ENCODE measurements around the gene FAM131B.

The FAM131B gene

DNA sequence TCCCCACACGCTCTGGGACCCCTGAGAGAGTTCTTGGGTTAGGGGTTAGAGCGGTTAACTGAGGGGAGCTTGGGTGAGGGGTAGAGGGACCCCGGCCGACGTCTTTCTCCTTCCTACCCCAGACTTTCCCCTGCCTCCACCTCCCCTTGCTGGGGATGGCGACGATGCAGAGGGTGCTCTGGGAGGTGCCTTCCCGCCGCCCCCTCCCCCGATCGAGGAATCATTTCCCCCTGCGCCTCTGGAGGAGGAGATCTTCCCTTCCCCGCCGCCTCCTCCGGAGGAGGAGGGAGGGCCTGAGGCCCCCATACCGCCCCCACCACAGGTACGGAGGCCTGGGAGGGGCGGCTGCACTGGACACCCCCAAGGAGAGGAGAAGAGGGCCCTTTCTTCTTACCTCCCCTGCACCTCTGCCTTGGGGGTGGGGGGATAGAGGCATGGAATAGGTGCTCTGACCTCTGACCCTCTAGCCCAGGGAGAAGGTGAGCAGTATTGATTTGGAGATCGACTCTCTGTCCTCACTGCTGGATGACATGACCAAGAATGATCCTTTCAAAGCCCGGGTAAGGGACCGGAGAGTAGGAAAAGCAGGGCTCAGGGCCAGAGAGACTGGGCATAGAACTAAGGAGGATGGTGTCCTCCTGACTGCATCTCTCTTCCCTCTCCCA is 19.7 kb upstream of the FAM131B start:
- DNase-seq, result no peak

DNA sequence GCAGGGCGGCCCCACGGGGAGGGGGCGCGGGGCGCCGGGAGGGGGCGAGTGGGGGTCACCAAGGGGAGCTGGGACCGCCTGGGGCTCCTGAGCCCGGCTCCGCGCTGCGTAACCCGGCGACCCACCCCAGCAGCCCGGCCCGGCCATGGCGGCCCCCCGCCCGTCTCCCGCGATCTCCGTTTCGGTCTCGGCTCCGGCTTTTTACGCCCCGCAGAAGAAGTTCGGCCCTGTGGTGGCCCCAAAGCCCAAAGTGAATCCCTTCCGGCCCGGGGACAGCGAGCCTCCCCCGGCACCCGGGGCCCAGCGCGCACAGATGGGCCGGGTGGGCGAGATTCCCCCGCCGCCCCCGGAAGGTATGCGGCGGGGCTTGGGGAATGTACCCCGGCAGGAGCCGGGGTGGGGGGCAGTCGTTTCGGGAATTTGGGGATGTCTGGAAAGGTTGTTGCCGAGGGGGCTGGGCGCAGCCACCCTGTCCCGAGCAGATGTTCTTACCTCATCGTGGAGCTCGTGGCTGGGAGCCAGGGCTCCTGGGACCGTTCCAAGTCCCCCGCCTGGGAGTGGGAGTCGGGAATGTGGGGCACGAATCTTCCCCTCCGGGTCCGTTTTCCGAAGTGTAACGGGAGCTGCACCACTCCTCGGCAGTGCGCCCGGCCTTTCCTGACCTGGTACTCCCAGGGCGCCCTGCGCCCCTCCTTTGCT is 19.1 kb upstream of the FAM131B start:
- no peak for DNase-seq

DNA sequence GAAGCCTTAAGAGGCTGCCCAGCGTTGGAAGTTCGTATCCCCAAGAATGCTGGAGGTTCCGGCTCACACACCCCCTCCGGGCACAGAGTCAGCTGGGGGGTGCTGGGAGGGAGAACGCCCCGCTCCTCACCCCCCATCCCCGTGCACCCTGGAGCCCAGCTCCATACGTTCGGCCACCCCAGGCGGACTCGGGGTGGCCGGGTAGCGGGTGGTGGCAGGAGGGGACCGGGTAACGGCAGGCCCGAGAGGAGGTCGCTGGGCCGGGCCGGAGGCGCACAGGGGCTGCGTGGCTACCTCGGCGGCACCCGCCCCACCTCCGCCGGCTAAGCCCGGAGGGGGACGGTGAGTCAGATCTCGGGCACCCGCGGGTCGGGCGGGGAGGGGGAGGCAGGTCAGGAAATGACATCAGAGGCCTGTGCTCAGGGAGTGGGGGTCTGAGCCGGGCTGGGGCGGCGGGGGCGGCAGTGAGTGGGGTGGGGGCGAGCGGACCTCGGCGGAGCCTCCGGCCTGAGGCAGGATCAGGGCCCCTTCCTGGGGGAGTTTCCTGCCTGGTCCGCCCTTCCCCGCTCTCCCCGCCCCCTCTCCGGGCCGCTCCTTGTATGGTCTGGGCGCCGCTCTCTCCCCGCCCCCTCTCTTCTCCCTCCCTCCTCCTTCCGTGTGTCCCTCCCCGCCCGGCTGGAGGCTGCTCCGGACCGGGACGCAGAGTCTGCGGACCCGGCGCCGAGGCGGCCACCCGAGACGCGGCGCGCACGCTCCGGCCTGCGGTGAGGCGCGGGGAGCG is 18.3 kb upstream of the FAM131B start, which contains the start of gene ZYX:
TSS of gene ZYX (plus strand) at position 700 of the 781 bp plus-strand sequence. CDS start 227 bp downstream, outside the sequence.
- peak; percentile 84 for DNase-seq

DNA sequence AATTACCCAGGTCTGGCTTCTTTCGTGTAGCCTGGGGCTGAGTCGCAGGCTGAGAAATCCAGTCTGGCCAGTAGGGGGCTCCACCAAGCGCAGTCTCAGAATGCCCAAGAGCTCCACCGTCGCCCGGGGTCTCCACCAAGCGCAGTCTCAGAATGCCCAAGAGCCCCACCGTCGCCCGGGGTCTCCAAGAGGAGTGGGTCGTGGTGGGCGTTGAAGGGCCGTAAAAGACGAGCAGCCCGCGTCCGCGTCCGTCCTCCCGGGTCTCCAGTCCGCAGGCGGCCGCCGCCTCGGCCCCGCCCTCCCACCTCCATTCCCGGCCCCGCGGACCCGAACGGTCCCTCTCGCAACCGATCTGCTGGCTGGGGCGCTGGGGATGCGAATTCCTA is 17.7 kb upstream of the FAM131B start:
- DNase-seq, result peak; percentile 87

DNA sequence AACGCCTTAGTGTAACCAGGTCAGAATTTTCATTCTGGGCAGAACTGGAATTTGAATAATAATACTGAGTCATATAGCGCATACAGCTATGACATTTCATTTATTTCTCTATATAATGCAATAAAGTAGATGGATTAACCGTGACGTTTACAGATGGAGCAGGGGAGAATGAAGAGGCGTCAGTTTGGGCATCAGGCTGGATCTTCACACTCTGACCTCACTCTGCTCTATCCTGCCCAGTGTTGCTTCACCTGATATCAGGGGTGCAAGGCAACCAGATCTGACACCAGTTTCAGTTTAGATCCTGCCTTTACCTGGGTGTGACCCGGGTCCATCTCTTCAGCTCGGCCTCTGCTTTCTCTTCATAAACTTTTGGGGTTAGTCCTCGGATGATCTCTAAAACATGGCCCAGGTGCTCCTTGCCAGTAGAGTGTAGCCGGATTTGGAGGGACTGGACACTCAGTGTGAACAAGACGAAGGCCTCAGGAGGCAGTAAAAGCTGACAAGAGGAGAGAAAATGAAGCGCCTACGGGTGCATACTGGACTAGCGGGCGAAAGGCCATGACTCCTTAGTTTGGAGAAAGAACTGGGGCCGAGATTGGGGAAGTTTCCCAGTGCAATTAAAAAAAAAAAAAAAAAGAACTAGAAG is 17.2 kb upstream of the FAM131B start:
- no peak for DNase-seq

DNA sequence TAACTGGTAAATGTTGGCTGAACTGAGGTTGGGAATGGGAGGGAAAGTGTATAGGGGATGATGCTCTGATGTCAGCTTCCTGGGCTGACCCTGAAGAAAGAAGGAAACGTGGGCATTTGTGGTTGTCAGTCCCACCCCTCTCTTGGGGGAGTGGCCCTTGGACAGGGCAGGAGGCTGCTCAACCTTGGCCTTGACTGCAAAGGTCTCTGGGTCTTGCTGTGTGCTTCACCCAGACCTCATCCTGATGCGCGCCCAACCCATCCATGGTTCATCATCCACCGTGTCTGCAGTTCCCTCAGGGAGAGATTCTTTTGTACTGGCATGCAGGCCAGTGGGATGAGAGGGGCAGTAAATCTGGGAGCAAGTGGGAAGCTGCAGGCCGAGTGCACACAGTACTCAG is 13.9 kb upstream of the FAM131B start:
- DNase-seq, result no peak

DNA sequence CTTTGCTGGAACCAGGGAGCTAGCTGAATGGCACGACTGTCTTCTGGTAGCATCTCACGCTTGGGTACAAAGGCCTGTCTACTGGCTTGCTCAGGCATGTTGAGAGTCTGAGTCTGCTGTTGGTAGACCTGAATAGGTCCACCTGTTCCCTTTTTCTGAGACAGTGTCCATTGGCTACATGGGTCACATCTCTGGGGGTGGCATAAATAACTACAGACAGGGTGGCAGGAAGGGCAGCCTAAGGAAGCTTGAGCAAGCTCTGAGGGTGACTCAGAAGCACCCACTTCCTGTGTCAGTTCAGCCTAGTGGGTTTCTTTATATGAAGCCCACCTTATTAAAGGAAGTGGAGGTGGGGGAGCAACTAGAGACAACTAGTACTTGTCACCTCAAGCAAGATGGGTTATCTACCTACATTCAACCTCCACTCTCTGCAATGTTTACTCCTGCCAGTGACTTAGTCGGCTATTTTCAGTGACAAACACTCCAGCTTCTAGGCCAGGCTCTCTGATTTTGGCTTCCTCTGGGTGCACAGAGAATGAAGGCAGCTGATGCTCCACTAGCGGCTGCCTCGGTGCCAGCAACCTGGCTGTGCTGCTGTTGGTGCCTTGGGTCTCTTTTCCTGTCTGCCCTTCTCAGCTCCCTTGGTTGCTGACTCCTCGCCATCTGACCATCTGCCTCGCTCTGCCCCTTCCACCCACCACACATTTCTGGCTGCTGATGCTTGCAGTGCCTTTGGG is 13.0 kb upstream of the FAM131B start:
- no peak for DNase-seq

DNA sequence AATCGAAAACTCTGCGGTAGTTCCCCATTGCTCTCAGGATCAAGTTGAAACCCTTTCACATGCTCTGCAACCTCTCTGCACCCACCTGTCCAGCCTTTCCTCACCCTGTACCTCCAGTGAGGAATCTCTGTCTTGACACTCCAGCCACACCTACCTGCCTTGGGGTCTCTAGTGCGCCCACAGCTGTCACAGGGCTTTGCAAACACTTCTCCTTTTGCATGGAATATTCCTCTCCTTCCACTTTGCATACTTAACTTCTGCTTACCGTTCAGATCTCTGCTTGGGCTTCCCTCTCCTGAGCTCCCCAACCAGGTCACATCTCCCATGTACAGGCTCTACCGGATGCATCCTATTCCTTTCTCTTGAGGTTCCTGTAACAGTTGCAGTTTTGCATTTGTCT is 12.0 kb upstream of the FAM131B start:
- no peak for DNase-seq

DNA sequence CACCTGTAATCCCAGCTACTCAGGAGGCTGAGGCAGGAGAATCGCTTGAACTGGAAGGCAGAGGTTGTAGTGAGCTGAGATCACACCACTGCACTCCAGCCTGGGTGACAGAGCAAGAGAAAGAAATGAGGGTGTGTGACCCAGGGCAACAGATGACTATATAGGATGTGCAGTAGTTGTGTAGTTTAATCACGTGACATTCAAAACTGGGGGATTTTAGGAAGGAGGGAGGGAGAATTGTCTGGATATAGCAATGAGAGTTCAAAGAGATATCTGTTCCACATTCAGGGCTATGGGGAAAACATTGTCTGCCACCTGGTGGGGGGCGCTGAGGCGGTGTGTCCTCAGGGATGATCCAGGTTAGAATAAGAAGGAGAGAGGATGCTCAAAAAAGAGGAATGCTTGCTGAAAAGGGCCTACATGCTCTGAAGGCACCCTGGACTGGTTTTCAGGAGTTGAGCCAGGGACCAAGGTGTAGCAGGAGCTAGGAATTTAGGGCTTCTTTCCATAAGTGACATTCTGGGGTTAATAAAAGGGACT is 10.8 kb upstream of the FAM131B start:
- DNase-seq, result no peak

DNA sequence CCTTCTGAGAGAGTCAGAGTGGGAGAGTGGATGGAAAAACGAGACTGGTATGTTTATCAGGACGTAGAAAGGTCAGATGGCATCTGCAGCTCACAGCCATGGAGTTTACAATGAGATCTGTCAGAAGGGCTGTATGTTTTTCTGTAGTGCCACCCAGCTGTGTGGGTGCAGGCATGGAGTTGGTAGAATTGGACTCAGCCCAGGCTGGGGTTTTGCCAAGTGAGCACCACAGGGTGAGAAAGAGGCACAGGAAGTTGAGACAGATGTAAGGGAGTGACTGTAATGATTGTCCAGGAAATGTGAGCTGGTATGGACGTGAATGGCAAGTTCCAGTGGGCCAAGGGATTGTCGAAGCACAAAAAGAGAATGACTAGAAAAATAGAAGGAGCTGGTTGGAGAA is 9.6 kb upstream of the FAM131B start:
- no peak for DNase-seq

DNA sequence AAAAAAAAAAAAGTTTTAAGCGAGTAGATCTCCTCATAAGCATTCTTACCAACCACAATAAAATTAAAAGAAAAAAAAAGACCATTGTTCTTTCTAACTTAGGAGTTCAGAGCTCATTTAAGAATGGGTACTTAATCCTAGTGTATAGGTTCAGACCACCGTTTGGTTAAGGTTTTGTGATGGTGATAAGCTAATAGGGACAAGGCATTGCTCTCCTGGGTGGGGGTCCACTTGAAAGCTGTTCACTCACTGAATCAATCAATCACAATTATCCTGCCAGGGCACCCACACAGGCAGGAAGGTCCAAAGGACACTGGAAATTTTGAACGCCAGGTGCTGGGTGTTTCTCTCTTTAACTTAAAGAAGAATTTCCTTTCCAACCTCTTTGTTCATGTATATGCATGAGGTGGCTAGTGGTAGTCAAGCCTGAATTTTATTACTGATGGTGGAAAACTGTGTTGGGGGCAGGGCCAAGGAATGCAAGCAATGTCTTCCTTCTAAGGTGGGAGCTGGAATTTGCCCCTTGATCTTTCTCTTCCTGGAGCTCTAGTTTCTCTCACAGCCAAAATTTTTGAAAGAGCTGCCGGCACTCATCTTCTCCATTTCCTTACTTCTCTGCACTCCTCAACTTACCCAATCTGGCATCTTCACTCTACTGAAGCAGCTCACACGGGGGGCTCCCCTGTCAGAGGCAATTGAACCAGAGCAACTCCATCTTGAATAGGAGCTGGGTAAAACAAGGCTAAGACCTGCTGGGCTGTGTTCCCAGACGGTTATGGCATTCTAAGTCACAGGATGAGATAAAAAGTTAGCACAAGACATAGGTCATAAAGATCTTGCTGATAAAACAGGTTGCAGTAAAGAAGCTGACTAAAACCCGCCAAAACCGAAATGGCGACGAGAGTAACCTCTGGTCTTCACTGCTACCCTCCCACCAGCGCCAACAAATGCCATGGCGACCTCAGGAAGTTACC is 7.5 kb upstream of the FAM131B start:
- DNase-seq, result no peak

DNA sequence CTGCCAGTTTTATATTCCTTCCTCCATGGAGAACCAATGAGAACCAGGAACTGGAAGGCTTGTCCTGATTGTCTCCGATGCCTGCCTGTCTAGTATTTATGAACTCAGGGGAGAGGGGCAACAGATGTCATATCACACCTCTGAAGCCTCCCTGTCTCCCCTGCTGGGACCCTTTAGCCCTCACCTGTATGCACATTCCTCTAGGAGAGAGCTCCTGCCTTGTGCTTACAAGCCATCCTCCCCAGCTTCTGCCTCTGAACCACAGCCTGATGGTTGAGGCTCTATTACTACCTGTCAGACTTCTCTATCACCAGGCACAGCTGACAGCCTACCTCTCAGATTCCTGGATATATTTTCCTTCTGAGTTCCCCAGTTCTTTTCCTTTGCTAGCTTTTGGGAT is 5.9 kb upstream of the FAM131B start:
- no peak for DNase-seq

DNA sequence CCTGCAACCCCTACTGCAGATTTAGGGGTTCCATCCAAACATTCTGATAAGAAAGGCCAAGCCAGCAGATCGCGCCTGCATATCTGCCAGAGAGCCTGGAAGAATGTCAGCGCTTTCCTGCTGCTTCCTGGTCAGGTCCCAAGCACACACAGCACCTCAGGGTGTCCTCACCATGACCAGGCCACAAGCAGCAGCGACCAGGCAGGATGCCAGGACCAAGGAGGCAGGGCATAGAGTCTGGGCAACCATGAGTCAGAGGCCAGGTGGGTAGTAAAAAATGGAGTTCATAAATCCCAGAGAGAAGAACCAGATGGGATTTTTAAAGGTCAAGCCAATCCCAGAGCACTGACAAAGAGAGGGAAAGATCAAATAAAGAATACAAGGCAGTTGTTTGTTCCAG is 5.5 kb upstream of the FAM131B start:
- no peak for DNase-seq

DNA sequence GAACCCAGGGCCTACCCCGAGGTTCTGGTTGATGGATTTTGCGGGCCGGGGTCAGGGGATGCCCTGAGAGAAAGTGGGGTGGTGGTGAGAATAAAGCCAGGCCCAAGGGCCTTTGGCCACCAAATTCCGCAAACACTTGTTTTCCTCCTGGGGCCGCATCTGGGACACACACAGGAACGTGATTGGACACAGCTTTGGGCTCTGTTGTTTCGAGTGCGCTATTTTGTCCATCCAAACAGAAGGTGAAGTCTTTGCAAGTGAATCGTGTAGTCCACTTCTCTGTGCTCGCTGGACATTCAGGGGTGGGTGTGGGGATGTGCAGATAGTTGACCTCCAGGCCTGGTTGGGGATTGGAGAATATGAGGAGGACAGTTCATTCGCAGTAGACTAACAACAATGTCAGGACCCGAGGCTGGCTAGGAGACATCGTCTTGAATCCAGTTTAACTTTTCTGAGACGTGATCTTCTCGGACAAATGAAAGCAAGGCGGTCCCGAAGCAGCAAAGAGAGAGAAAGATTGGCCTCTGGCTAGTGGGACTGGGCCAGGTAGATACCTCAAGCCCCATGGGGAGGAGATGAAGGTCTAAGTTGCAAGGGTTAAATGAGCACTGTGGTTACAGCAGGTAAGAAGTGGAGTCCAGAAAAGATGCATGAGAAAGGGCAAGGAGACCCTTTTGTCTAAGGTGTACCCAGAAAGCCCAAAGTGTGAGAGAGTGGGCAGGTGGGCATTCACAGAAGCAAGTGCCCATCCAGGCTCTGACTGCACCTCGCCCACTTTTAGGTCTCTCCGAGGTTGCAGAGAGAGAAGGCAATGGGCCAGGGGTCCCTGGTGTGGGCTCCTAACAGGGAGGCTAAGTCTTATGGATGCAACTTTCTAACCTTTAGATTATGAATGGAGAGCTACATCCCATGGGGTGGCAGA is 764 bp upstream of the FAM131B start:
- no peak for DNase-seq

DNA sequence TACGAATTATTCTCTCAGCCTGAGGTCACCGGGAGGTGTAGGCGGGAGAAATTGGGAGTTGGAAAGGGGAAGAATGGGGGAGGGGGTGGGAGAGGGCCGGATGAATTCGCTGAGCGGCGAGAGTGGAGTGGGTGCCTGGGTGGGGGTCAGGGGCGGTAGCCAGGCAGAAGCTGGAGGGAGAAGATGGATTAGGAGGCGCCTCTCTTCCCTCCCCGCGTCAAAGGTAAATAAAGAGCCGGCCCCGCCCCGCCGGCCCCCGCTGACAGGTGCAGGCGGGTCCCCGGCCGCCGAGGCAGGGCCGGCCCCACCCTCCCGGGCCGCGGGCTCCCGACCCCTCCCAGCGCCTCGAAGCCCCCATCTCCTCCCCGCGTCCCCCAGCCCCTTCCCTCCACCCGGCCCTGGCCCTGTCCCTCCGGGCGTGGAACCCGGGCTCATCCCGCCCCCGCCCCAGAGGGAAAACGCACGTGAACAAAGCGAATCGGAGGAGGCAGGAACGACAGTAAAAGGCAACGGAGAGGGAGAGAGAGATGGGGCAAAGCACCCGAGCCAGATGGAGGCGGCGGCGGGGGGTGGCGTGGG is 872 bp downstream of the FAM131B start:
- peak; percentile 19 for DNase-seq

DNA sequence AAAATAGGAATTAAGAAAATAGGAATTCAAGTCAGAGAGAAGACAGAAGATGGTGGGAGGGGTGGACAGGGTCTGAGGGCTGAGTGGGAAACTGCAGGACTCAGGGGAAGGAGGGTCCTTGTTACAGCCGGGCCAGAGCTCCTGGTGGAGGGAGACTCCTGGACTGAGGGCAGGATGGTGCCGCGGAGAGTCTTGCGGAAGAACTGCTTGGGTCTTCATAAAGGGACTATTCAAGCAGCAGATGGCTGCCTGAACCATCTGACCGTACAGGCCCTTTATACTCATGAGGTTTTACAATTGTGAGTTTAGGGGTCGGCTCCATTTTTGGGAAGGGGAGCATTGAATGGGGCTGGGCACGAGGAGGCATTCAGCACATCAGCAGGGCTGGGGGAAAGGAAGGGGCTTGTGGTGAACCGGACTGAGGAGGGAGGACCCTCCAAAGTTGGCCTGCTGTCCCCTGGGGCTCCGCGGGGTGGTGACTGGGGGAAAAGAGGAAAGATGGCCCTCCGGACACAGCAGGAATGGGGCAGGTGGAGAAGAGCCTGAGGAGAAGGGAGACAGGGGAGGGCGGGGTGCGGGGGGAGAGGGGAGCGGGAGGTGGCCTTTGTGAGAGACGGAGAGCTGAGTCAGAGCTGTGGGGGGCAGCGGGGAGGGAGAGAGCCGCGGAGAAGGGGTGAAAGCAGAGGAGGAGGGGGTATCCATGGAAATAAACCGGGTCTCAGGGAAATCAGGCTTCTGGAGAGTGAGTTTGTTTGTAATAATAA is 1.5 kb downstream of the FAM131B start:
- DNase-seq, result no peak

DNA sequence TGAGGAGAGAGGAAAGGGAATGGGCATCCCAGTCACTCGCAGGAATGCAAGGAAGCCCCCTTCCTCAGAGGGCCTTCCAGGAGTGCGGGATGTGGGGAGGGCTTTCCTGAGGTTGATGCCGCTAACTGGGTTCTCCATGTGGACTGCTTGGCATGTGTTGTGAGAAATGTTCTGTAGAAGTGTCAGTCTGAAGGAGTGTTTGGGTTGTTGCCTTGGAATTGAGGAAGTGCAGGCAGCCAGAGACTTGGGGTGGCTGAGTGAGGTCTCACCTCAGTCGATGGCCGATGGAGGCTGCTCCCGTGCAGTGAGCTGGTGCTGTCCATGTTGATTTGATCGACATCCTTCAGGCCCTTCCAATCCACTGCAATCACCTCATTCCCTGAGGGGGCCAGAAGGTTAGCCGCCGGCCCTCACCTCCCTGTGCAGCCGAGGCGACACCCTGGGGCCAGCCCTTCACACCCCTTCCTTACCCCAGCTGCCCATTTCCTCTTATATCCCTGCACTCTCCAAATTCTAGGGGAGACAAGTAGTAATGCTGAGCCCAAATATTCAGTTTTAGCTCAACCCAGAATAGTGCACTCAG is 2.7 kb downstream of the FAM131B start:
- DNase-seq, result no peak

DNA sequence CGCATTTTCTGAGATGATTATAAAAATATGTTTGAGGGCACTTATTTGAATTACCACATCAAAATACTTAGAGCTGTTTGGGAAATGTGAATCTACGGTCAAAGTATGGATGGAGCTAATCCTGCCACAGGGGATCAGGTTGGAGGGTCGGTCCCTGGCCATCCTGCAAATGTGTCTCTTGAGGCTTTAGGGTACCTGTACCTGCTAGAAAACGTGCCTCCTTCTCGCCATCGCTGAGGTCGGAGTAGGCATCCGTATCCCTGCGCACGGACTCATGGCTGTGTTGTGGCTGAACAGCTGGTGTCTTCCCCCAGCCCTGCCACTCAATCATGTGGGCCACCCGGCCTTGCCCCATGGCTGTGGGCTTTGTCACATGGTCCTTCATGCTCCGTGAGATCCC is 3.9 kb downstream of the FAM131B start:
- no peak for DNase-seq
